Activated CD8-positive, alpha-beta memory T cell treated with anti-CD3 and anti-CD28 coated beads, Interleukin-2, amount 50 U/mL, for 48 hours (primary cell): ENCODE data around the gene DOK6.

ENCODE experiments used
- DNase-seq: peaks from one replicate; pipeline ENCODE4 v3.0.0-alpha.2; 2020

Gene DOK6

GRCh38 chr18:69758458-69758857 is 357.8 kb downstream of the DOK6 start:
- no peak for DNase-seq

GRCh38 chr18:69759046-69759445 is 358.4 kb downstream of the DOK6 start:
- no peak for DNase-seq

- no peak for DNase-seq
Measured at GRCh38 chr18:69763002-69763401, 362.3 kb downstream of the DOK6 start.

- DNase-seq, result no peak
Measured at GRCh38 chr18:69763821-69764220, 363.1 kb downstream of the DOK6 start.

- DNase-seq, result no peak
Measured at GRCh38 chr18:69770238-69770637, 369.6 kb downstream of the DOK6 start.

GRCh38 chr18:69774831-69775230 is 374.1 kb downstream of the DOK6 start:
- DNase-seq, result no peak

GRCh38 chr18:69777248-69777647 is 376.6 kb downstream of the DOK6 start:
- DNase-seq, result no peak

GRCh38 chr18:69778680-69779079 is 378.0 kb downstream of the DOK6 start:
- DNase-seq, result no peak

DNA sequence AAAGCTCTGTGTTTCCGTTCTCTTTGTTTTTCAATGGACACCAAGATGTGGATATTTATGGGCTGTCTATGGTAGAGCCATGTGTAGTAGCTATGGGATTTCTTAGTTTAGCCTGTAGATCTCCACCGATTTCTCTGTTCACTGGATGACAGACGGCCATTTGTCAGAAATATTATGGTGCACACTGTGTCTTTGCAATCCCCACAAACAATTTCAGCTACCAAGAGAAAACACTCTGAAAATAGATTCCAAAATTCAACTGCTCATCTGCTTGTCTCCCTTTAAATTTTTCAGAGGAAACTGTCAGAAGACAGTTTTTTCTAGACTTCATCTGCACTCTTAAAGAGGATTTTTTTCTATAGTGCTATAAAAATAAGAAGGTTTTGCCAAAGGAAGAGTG is 380.2 kb downstream of the DOK6 start:
- DNase-seq, result no peak

DNA sequence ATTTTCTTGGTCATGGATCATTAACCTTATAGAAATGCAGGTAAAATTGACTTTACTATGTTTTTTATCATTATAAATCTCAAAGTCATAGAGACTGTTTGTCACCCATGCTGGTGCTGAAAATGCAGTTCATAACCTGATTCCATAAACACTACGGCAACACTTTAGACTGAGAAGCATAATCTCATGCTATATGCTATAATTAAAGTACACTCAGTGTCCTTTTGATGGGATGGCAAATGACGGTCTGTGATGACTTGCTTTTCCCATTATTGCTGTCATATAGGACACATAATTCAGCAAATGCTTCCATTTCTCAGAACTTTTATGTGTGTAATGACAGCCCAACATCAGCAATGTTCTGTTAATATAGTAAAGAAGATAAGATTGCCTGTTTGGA is 384.1 kb downstream of the DOK6 start:
- no peak for DNase-seq

DNA sequence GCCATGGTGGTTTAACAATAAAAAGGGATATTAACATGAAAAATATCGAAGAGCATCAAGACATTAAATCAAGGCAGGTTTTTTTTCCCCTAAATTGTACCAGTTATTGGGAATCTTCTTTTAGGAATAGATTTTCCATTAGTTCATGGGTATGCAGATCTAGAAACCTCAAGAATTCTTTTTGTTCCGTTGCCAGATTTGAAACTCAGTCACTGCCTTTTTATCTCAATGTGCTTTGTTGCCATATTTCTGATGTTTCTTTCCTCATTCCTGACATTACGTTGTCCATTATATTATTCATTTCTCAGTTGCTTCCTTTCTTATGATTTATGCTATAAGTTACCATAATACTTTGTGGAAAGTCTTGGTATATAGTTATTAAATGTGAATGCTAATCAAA is 384.8 kb downstream of the DOK6 start:
- DNase-seq, result no peak

GRCh38 chr18:69786427-69786826 is 385.7 kb downstream of the DOK6 start:
- no peak for DNase-seq

- no peak for DNase-seq
Measured at GRCh38 chr18:69787825-69788547, 387.3 kb downstream of the DOK6 start.

- DNase-seq, result no peak
Measured at GRCh38 chr18:69789794-69790193, 389.1 kb downstream of the DOK6 start.

DNA sequence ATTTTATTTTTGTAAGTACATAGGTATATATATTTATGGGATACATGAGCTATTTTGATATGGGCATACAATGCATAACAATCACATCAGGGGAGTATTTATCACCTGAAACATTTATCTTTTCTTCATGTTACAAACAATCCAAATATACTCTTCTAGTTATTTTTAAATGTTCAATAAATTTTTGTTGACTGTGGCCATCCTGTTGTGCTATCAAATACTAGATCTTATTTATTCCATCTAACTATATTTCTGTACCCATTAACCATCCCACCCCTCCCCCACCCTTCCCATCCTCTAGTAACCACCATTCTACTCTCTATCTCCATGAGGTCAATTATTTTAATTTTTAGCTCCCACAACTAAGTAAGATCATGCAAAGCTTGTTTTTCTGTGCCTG is 390.0 kb downstream of the DOK6 start:
- DNase-seq, result no peak

DNA sequence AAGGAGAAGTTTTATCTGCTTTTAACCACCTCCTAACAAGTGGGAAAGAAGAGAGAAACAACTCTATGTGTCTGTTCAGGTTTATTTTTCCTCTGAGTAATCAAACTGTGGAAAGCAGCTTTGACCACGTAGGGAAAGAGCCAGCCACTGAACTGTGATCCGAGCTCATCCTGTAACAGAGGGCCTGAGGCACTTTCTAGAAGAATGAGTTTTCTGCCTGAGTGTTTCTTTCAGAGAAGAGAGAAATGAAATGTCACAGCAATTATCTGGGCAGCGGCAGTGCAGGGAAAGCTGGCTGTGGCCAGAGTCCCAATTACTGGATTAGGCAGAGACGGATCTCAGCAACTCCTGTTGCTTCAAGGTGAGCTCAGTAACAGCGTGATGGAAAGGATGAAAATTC is 395.1 kb downstream of the DOK6 start:
- no peak for DNase-seq

- DNase-seq, result no peak
Measured at GRCh38 chr18:69804776-69805501, 404.3 kb downstream of the DOK6 start.

GRCh38 chr18:69808399-69808798 is 407.7 kb downstream of the DOK6 start:
- DNase-seq, result no peak

DNA sequence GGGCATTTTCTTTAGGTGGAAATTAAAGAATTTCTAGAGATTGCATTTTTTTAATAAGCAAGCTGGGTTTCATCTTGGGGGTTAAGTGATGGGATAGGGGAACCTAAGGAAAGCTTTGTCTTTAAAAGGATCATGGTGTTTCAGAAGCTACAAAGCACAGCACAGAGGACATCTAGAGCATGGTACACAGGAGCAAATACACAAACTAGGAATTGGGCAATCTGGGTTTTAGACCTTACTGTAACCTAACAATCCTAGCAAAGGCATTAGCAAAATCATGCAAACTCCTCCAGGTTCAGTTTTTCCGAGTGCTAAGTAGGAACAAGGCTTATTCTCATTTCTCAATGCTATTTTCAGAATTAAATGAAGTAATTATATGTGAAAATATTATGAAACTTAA is 412.9 kb downstream of the DOK6 start:
- DNase-seq, result no peak

DNA sequence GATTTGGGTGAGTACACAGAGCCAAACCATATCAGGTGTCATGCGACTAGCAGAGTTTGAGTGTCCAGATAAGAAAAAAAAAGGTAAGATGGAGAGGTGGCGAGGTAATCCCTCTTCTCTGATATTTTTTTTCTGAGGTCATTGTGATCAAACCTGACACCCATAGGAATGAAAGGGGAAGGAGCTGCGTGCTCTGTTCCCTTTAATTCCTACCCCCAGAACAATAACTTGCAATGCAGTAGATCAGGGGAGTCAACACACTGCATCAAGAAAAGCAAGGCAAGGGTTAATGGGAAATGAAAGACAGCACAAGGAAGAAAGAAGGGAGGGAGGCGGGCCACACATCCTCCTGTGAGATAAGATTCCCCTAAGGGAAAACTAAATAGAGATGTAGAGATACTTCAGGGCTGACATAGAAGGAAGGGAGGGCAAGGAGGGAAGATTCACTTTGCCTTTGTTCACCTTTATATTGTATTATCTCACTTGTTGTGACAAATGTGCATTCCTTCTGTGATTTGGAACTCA is 414.2 kb downstream of the DOK6 start:
- no peak for DNase-seq

GRCh38 chr18:69817335-69817940 is 416.8 kb downstream of the DOK6 start:
- DNase-seq, result no peak

DNA sequence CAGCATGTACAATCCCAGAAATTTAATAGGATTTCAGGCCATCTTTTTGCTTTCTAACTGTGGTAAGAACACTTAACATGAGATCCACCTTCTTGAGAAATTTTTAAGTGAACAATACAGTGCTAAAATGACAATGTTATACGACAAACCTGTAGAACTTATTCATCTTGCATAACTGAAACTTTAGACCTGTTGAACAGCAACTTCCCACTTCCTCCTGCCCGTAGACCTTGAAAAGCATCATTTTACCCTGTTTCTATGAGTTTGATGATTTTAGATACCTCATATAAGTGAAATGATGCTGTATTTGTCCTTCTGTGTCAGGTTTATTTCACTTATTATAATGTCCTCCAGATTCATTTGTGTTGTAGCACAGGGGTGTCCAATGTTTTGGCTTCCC is 418.8 kb downstream of the DOK6 start:
- DNase-seq, result no peak

GRCh38 chr18:69820538-69820937 is 419.9 kb downstream of the DOK6 start:
- DNase-seq, result no peak

DNA sequence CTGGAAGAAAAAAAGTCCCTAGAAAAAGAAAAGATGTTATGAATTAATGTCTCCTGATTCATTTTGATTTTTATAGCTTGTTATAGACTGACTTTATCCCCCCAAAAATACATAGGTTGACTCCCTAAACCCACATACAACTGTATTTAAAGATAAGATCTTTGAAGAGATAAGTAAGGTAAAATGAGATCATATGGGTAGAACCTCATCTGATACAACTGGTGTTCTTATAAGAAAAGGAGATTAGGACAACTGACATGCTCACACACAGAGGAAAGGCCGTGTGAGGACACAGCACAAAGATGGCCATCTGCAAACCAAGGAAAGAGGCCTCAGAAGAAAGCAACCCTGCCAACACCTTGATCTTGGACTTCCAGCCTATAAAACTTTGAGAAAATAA is 429.5 kb downstream of the DOK6 start:
- no peak for DNase-seq
